IPS DF 4.7 (cell line): Measurements from ENCODE around the gene PDCD1.

Experiments
- DNase-seq: peaks from one replicate; pipeline ENCODE4 v3.0.0-alpha.2; 2013; ENCODE audit warnings: low spot score; ENCODE audit errors: extremely low read depth

The PDCD1 gene

DNA sequence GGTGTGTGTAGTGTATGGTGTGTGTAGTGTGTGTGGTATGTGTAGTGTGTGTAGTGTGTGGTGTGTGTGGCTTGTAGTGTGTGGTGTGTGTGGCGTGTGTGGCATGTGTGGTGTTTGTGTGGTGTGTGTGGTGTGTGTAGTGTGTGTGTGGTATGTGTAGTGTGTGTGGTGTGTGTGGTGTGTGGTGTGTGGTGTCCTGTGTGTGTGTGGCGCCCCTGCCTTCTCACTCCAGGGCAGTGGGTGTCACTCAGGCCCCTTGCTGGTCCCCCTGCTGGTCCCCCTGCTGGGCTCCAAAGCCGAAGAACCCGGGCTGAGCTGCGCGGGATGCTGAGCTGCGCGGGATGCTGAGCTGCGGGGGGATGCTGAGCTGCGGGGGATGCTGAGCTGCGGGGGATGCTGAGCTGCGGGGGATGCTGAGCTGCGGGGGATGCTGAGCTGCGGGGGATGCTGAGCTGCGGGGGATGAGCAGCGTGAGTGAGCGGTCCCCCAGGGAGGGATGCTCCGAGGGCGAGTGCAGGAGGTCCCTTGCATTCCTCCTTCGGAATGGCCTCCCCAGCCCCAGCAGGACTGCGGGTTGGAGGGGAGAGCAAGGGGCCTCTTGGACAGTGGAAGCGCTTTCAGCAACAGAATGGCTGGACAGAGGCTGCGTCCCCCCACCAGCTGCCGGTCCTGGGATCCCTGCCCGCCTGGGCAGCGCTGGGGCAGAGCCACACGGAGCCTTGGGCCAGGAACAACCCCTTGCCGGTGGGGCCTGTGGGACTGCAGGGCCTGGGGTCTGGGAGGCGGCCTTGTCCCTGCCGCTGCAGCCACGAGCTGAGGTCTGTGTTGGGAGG lies 7.5 kb upstream of the PDCD1 start:
- no peak for DNase-seq

DNA sequence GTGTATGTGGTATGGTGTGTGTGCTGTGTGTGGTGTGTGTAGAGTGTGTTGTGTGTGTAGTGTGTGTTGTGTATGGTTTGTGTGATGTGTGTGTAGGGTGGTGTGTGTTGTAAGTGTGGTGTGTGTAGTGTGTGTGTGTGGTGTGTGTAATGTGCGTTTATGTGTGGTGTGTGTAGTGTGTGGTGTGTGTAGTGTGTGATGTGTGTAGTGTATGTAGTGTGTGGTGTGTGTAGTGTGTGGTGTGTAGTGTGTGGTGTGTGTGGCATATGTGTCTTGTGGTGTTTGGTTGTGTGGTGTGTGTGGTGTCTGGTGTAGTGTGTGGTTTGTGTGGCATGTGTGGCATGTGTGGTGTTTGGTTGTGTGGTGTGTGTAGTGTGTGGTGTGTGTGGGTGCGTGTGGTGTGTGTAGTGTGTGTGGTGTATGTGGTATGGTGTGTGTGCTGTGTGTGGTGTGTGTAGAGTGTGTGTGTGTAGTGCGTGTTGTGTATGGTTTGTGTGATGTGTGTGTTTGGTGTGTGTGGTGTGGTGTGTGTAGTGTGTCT lies 6.8 kb upstream of the PDCD1 start:
- DNase-seq = no peak

DNA sequence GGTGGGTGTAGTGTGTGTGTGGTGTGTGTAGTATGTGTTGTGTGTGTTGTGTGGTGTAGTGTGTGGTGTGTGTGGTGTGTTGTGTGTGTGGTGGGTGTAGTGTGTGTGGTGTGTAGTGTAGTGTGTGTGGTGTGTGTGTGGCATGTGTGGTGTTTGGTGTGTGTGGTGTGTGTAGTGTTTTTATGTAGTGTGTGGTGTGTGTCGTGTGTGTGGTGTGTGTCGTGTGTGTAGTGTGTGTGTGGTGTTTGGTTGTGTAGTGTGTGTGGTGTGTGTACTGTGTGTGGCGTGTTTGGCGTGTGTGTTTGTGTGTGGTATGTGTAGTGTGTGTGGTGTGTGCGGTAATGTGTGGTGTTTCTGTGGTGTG lies 6.1 kb upstream of the PDCD1 start:
- DNase-seq = no peak

DNA sequence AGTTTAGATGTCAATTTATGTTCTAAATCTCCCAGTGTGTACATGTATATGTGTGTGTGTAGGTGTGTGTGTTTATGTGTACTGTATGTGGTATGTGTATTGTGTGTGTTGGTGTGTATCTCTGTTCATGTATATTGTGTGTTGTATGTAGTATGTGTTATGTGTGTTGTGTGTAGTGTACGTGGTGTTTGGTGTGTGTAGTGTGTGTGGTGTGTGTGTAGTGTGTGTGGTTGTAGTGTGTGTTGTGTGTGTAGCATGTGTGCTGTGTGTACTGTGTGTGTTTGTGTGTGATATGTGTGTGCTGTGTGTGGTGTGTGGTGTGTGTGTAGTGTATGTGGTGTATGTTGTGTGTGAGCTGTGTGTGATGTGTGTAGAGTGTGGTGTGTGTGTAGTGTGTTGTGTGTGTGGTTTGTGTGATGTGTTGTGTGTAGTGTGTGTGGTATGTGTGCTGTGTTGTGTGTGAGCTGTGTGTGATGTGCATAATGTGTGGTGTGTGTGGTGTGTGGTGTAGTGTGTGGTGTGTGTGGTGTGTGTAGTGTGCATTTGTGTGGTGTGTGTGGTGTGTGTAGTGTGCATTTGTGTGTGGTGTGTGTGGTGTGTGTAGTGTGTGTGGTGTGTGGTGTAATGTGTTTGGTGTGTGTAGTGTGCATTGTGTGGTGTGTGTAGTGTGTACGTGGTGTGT lies 5.6 kb upstream of the PDCD1 start:
- DNase-seq = no peak

DNA sequence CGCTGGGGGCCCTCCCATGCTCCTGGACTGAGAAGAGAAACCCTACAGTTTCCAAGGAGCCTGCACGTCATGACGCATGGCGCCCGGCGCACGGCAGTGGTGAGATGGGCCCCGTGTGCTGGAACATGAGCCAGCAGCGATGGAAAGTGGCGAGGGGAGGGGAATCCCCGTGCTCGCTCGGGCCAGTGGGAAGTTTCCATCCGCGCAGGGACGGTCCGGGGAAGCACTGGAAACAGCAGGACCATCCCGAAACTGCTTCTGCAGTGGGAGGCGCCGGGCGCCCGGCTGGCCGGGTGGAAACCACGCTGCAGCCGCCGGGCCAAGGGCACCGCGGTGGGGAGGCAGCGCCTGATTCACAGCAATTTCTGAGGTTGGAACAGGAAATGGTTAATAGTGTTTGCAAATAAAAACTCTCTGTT lies 4.9 kb upstream of the PDCD1 start:
- no peak for DNase-seq

DNA sequence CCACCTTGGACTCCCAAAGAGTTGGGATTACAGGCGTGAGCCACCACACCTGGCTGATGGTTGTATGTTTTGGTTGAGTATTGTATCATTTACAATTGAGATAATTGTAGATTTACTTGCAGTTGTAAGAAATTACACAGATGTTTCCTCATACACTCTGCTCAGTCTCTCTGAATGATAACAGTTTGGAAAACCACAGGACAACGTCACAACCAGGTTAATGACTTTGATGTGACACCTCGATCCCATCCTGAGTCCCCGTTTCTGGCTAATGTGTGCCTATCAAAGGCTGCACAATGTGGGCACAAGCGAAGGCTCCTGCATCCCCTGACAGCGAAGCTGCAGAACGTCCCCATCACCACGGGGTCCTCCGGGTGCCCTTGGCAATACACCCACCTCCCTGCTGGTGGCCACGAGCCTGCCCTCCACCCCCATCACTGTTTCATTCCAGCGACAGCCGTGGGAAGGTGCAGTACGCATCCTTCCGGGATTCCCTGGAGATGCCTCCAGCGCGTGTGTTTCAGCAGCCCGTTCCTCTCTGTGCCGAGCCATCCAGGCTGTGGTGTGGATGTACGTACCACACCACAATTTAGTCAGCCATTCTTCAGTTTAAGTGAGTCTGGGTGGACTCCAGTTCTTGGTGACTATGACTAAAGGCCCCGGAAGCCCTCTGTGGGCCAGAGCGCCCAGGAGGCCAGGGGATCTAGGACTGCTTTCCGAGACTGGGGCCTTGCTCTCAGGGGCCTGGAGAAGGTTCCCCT lies 4.3 kb upstream of the PDCD1 start:
- no peak for DNase-seq

DNA sequence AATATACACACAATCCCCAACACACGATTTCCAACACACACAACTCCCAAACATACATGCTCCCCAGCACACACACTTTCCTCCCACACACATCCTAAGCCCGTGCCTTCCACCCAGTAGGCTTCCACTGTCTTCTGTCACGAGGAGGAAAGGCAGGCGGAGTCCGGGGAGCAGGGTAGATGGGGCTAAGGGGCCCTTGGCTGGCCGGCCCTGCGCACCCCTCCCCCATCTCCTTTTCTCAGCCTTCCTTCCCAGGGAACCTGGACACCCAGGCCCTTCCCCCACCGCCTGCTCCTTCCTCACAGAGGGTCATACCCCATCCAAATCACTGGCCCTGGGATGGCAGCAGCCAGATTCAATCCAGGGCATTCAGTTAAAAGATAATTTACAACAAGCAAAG lies 3.4 kb upstream of the PDCD1 start:
- DNase-seq = no peak

DNA sequence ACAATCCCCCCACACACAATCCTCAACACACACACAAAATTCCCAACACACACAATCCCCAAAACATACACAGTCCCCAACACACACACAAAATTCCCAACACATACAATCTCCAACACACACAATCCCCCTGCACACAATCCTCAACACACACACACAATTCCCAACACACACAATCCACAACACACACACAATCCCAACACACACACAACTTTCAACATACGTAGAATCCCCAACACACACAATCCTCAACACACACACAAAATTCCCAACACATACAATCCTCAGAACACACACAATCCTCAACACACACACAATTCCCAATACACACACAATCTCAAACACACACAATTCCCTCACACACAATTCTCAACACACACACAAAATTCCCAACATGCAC lies 2.6 kb upstream of the PDCD1 start:
- DNase-seq = no peak

DNA sequence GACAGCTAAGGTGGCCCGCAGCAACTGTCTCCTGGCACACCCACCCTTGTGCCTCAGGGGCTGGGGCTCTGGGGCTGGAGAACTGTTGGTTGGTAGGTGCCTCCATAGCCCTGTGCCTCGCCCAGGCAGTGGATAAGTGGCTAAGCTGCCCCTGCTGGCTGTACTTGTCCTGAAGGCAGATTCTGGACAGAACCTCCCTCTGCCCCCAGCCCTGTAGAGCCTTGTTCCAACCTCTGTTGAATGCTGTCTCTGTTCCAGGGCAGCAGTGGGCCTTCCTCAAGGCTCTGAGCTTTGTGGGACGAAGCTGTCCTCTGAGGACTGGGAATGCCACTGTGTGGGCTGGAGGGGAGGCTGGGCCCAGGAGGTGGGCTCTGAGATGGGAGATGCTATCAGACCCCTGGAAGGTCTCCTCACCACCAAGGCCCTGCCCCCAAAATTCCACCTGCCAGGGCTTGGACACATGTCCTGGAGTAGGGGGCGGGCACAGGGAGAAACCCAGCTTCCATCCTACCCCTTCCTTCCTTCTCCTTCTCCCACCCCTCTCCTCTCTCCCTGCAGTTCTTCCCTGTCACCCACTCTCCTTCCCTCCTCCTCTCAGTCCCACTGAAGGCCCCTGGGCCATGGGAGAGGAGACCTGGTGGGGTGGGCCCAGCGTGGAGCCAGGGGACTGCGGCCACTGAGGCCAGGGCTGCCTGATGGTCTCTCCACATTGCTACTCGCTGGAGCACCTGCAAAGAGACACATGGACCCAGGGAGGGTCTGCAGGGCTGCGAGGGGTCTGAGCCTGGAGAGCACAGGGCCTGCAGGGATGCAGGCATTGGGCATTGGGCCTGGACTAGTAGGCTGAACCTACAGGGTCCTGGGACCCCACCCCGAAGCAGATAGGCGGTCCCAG lies 1.7 kb upstream of the PDCD1 start:
- no peak for DNase-seq

DNA sequence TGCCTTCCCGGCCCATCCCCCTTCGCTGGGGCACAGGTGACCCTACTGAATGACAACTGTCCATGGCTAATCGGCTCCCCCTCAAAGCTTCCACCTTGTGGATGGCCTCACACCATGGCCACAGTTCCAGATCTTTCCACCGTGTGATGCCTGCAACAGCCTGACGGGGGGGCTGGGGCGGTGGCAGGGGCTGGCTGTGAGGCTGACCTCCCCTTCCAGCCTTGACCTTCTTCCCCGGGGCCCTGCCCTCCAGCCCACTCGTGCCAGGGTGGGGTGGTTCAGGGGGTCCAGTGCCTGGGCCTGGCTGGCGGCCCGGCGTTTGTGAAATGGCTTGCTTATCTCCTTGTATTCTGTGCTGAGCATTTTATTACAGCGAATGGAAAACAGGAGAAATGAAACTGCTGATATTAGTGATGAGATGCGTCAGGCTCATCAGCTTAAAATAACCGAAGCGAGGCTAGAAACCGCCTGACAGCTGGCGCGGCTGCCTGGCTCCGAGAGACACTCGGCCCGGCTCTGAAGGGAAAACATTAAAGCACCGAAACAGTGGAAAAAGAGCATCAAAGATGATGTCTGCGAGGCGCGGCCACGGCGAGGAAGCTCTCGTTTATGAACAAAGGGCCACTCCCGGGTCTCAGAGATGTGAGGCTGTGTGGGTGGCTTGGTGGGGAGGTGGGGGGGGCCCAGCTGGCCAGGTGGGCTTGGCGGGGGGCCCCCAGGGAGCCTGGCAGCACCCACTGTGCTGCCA lies 916 bp upstream of the PDCD1 start:
- DNase-seq = no peak

DNA sequence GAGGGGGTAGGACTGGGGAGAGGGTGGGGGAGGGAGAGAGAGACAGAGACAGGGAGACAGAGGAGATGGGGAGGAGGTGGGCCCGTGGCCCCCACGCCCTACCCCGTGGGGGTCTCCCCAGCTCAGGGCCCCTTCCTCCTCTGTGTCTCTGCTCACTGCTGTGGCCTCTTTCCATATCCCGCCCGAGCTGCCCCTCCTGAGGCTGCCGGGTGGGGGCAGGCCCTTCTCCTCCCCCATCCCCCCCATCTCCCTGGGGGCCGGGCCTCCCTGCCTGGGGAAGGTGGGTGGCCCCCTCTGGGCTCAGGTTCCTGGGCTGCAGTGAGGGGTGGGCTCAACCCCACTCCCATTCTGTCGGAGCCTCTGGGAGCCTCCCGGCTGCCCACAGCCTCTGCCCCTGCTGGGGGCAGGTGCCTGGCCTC lies 332 bp upstream of the PDCD1 start:
- no peak for DNase-seq

DNA sequence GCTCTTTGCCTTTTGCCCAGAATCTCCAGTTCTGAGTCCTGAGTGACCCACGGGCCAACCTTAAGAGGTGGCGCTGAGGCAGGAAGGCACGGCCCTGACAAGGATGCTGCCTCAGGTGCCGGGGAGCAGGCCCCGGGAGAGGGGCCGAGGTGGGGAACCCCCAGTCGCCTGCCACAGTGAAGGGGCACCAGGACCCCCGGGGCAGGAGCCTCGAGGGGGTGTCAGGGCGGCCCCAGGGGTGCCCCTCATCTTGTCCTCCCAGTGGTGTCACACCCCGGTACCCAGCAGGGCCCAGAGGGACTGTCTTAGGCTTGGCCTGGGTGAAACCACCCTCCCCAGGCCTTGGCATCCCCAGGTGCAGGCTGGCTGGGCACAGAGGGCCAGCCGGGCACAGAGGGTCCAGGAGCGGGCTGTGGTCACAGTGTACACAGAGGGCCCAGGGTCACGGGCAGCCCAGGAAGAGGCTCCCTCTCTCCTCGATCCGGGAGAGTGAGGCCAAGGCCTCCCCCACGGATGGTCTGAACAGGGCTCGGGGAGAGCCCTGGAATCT lies 1.0 kb downstream of the PDCD1 start:
- no peak for DNase-seq

DNA sequence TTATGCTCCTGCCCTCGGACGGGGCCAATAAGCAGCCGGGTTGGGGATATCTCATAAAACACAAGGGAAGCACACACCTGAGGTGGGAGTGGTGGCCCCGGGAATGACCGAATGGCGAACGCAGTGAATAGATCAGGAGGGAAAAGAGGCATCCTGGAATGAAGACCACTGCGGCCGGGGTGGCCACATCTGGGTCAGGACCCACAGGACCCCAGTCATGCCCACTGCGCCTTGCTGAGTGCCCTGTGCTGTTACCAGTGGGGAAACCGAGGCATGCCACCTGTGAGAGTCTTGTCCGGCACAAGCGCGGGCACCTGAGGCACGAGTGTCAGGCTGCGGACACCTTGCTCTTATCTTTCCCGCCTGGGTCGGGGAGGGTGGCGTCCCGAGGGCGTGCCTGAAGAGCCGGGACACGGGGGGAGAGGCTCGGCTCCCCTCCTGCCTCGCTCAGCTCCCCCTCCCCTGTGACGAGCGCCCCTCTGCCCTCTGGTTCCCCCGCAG lies 1.6 kb downstream of the PDCD1 start:
- DNase-seq = no peak

DNA sequence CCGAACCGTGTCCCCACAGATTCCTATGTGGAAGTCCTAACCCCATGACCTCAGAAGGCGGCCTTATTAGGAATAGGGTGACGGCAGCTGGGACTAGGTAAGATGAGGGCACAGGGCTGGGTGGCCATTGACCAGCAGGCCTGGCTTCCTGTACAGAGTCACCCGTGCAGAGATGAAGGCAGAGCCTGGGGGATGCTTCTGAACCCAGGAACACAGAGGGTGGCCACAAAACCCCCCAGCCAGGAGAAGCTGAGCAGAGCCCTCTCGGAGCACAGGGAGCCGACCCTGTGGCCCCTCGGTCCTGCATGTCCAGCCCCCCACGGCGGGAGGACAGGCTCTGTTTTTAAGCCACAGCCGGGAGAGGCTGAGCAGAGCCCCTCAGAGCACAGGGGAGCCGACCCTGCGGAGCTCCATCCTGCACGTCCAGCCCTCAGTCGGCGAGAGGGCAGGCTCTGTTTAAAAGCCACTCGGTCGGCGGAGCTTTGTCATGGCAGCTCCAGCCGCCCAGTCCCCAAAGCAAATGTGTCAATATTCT lies 2.7 kb downstream of the PDCD1 start:
- no peak for DNase-seq

DNA sequence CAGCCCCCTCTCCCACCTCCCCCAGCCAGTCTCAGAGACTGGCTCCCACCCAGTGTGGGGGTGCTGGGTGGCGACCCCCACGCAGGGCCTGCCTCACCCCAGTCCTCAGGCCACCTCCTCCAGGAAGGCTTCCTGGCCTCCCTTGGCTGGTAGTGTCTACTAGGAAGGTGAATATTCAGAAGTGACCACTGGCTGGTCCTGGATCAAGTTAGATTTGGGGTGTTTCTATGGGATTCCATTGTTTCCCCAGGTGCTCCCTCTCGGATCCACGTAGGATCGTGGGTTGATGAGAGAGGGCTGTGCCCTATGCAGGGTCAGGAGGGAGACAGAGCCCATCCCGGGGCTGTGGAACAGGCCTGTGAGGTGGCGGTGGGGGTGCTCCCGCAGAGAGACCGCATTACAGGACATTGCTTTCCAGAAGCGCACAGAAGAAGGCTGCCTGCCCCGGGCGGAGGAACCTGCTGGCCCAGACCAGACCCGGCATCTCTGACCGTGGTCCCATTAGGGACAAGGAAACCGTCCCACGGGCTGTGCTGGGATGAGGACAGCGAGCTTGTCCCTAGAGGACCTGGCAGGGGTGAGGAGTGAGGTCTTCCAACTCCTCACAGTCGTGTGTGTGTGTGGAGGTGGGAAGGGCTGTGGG lies 3.3 kb downstream of the PDCD1 start:
- no peak for DNase-seq

DNA sequence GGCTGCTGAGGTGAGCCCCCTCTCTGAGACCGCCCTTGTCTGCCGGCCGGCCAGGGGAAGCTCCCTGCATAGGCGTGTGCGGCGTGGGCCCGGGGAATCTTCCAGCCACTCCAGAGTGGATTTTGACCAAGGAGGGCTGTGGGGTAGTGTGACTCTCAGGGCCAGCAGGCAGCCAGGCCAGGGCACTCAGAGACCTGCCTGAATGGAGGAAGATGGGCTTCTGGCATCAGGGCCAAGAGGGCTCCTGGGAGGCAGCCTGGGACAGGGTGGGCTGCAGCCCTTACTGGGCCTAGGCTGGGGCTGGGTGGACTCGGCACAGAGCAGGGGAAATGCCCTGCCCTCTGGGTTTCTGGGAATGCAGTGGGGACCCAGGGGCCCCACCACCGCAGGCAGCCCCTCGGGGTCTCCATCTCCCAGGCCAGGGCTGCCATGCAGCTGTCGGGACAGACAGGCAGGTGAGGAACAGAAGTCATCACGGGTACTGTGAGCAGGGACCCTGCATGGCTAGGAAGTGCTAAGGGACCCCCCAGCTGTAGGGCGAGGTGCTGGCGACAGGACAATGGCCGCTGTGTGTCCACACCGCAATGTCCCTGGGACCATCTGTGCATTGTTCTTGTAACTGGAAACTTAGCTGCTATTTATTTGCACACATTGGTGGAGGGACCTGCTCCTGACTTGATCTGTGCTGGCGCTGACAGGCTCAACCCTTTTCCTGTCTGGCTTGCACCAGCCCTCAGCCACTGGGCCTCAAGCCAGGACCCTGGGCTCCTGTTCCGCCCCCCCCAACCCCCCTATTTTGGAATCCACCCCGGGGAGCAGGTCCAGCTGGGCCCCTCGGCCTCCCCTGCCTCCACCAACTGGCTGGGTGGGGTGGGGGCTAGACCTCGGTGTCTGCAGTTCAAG lies 4.1 kb downstream of the PDCD1 start:
- DNase-seq = no peak

DNA sequence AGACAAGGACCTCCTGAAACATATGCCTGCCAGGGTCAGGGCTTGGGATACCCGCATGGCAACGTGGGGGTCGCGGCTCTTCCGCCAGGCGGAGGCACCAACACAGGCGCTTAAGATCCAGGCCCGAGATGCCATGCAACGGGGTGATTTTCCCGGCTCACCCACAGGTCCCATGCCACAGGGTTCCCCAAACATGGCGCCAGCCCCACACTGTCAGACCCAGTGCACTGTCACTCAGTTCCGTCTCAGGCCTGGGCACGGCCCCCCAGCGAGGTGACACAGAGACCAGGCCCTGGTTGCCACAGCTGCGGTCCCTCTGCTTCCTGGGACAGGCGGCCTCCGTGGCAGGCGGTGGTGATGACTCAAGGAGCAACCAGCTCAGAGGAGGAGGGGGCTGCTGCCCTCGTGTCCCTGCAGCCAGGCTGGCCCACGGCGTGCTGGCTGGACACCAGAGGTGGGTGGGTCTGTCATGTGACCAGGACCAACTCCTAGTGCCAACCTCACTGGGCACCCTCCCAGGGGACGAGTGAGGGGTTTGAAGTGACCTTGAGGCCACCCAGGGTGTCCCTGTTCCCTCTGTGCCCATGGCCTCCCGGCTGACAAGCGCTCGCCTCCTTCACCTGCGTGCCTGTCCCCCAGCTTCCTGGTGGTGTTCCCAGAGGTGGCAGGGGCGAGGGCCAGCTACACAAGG lies 4.9 kb downstream of the PDCD1 start:
- no peak for DNase-seq
